Psoas muscle (tissue), 8 donors: ENCODE measurements around the gene TRAF3IP1. TPM values are rescaled to one million over a fixed set of nuclear protein-coding genes. Genes with fewer than 3 reads are reported as not detected.

Experiments
- ATAC-seq, 4 donors: fragments of 200-7000 bp; cut with Tn5 transposase; one replicate each; pipeline ENCODE4 v1.9.1; 2020; ENCODE audit warnings: moderate library complexity in 3 of 4, mild to moderate bottlenecking in 2 of 4
- DNase-seq, 2 donors: peaks; one replicate each; pipeline ENCODE4 v3.0.0-alpha.2; 2020
- H3K27ac ChIP-seq: fragments of 200-600 bp; one replicate; pipeline ENCODE4 v1.8.0; 2022
- H3K27me3 ChIP-seq, 3 donors: fragments of 200-600 bp in 1 of 3; one replicate each; pipeline versions ENCODE4 v1.6.1 to v1.8.0; 2013 to 2022; ENCODE audit warnings: low read length in 2 of 3, mild to moderate bottlenecking in 2 of 3, moderate library complexity in 1 of 3; ENCODE audit not compliant: insufficient read depth in 3 of 3
- H3K36me3 ChIP-seq, 2 donors: fragments of 200-600 bp in 1 of 2; one replicate each; pipeline versions ENCODE4 v1.6.1 to v1.8.0; 2013 to 2022; ENCODE audit warnings: low read depth in 1 of 2, mild to moderate bottlenecking in 1 of 2, moderate library complexity in 1 of 2; ENCODE audit not compliant: insufficient read depth in 1 of 2
- H3K4me1 ChIP-seq: fragments of 200-600 bp; one replicate; pipeline ENCODE4 v1.8.0; 2022
- H3K4me3 ChIP-seq: fragments of 200-600 bp; one replicate; pipeline ENCODE4 v1.8.0; 2022; ENCODE audit warnings: mild to moderate bottlenecking
- H3K9me3 ChIP-seq: fragments of 200-600 bp; one replicate; pipeline ENCODE4 v1.8.0; 2022
- CTCF ChIP-seq: fragments of 200-600 bp; IDR thresholded peaks from one replicate; pipeline ENCODE4 v1.8.0; 2022; ENCODE audit warnings: antibody characterized with exemption
- WGBS, 3 donors: extraction: QIAGEN DNeasy Blood & Tissue Kit; methylation state at CpG; one replicate each; pipeline versions ENCODE4 v1.1.6 to v1.1.7; 2013; 5-methylcytosine and 5-hydroxymethylcytosine counted together
- intact Hi-C, 2 donors: fragments of 100-400 bp; cut with DNase I; formaldehyde crosslinking; loops; one replicate each; pipeline versions ENCODE4 v1.11.0 to v1.14.2; 2022
- polyA plus RNA-seq, 3 donors: library from polyadenylated mRNA; stranded (reverse); fragments of 200-250 nt; gene quantifications; one replicate each; pipeline ENCODE4 v1.2.3, GENCODE V29; 2013
- total RNA-seq, 4 donors: library from RNA; stranded (reverse); fragmentation: NEBNext Ultra II Directional in 2 of 4; extraction: Animal tissue kit (Norgen Biotek cat#: 25700) in 2 of 4; gene quantifications; one replicate each; pipeline versions ENCODE4 v1.2.1 to v1.2.4, GENCODE V29; 2021 to 2023
- donor health status: healthy with polysubstance abuse.
- donor health status: DM: no; HTN: no; CAD: no; lungs with moderate emphysema.
- donor health status: Bipolar disorder and iron deficiency.
- donor health status: healthy.
- donor health status: DM: yes; HTN: yes; CAD: no.
- donor health status: DM: no; HTN: no; CAD: no.
- donor health status: DM: no; HTN: no; CAD: no.
- donor health status: DM: yes; HTN: yes; CAD: no.

TRAF3IP1 gene
- total and polyA plus RNA-seq, 7 donors, result 2.9 to 30.9 (median 16.3) TPM

DNA sequence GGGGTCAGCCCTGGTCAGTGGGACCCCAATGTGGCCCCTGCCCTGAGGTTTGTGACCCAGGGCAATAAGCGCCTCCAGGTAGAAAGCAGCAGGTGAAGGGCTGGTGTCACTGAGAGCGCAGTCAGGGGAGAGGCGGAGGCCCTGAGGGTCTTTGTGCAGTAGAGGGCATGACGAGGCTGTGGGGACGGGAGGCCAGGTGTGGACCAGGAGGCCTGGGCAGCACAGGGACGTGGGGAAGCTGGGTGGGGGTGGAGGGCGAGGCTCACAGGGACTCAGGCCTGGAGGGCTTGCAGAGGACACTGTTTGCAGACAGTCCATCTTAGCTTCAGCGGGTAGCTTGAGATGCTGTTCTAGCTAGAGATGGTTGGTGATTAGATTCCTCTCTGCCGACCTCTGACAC is 32.0 kb downstream of the TRAF3IP1 start:
- Histone ChIP-seq H3K9me3 (no peaks in the 10 kb centered on the region), H3K36me3 (peaks cover 3 to 61% of the 10 kb centered on the region in 2 donors), H3K27me3 (no peaks in the 10 kb centered on the region), H3K4me3 (no peak overlapping the region), H3K27ac (no peak overlapping the region), H3K4me1 (peaks cover under 1% of the 10 kb centered on the region)
- DNase-seq, result no peak
- WGBS, 3 donors, result 95 to 98% (median 96%) methylated on average over 9 of the region's 9 CpGs
- TF ChIP-seq CTCF, result no peak
- ATAC-seq, result no peak
- intact Hi-C loops, result no loop called here

DNA sequence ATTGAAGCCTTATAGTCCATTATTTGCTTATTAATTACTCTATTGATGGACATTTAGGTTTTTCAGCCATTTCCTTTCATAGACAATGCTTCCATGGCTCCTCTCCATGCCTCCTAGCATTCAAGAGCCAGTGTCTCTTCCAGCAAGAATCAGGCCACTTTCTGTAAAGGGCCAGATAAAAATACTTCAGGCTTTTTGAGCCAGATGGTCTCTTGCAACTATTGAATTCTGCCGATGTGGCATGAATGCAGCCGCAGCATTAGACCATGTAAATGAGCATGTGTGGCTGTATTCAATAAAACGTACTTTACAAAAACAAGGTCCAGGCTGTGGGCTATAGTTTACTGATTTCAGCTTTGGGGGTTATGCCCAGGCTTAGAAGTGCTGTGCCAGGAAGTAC is 38.5 kb downstream of the TRAF3IP1 start:
- Histone ChIP-seq H3K4me1 (peaks cover 4% of the 10 kb centered on the region), H3K4me3 (no peak overlapping the region), H3K36me3 (peaks cover 0 to 52% of the 10 kb centered on the region in 2 donors), H3K27ac (no peak overlapping the region), H3K9me3 (no peaks in the 10 kb centered on the region), H3K27me3 (no peaks in the 10 kb centered on the region)
- intact Hi-C loops, result loop anchor here (5.0 kb wide), 3 partner anchors 104 to 429 kb away; no protein-coding TSS in a partner anchor
- ATAC-seq, result no peak
- WGBS, 3 donors, result 52 to 90% (median 55%) methylated on average over 3 of the region's 3 CpGs
- DNase-seq, result no peak
- no peak for TF ChIP-seq CTCF

DNA sequence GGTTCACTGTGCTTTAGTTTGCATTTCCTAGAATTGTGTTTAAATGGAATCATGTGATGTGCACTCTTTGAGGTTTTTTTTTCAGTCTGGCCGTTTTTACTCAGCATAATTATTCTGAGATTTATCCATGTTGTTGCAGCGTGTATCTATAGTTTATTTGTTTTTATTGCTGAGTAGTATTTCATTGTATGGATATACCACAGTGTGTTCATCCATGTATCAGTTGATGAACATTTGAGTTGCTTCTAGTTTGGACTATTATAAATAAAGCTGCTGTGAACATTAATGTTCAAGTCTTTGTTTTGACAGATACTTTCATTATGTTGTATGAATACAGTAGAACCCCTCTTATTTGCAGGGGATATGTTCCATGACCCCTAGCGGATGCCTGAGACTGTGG is 39.1 kb downstream of the TRAF3IP1 start:
- H3K36me3 ChIP-seq, result peaks cover 0 to 52% of the 10 kb centered on the region in 2 donors
- H3K4me1 ChIP-seq, result peaks cover 4% of the 10 kb centered on the region
- 89 to 92% (median 91%) methylated on average over 3 of the region's 3 CpGs for WGBS, 3 donors
- intact Hi-C loops, result loop anchor here (5.0 kb wide), 3 partner anchors 103 to 428 kb away; no protein-coding TSS in a partner anchor
- H3K4me3 ChIP-seq, result no peak overlapping the region
- H3K27ac ChIP-seq, result no peak overlapping the region
- no peaks in the 10 kb centered on the region for H3K27me3 ChIP-seq
- no peak for TF ChIP-seq CTCF
- DNase-seq, result no peak
- H3K9me3 ChIP-seq, result no peaks in the 10 kb centered on the region
- no peak for ATAC-seq

- 60 to 85% (median 62%) methylated on average over 9 of the region's 9 CpGs for whole genome bisulfite sequencing, 3 donors
- intact Hi-C loops, result no loop called here
- H3K9me3 ChIP-seq, result no peaks in the 10 kb centered on the region
Measured at GRCh38 chr2:238361877-238362276, 41.6 kb downstream of the TRAF3IP1 start.

More at GRCh38 chr2:238361877-238362276, 41.6 kb downstream of the TRAF3IP1 start:
- peaks cover 0 to 28% of the 10 kb centered on the region in 2 donors for H3K36me3 ChIP-seq
- ATAC-seq, result peak in 2 of 4 donors; percentile 34 to 44
- H3K4me1 ChIP-seq, result peaks cover 4% of the 10 kb centered on the region
- DNase-seq, result no peak
- H3K27ac ChIP-seq, result no peak overlapping the region
- no peak overlapping the region for H3K4me3 ChIP-seq
- TF ChIP-seq CTCF, result no peak
- H3K27me3 ChIP-seq, result no peaks in the 10 kb centered on the region
